Smooth muscle cell (in vitro differentiated cells): ENCODE measurements around the gene DIPK2A. TPM values are rescaled to one million over a fixed set of nuclear protein-coding genes. Genes with fewer than 3 reads are reported as not detected.
A peak's percentile ranks its signal among the peaks of the same experiment; 100 is the strongest.

Source experiments
- DNase-seq: peaks from one replicate; lab custom pipeline; 2025; ENCODE audit not compliant: unreplicated experiment; lab: John Stamatoyannopoulos, UW
- H2AFZ ChIP-seq: fragments of 200-600 bp; sonication (generic); 2 replicates; pipeline ENCODE4 v1.6.0; 2016; ENCODE audit warnings: antibody characterized with exemption, low read depth, mild to moderate bottlenecking
- H3F3A ChIP-seq: fragments of 200-600 bp; sonication (generic); 2 replicates; pipeline ENCODE4 v1.6.0; 2017; ENCODE audit warnings: antibody characterized with exemption, low read depth
- H3K27ac ChIP-seq: fragments of 200-600 bp; sonication (generic); 2 replicates; pipeline ENCODE4 v1.5.1; 2016; ENCODE audit warnings: low read depth, mild to moderate bottlenecking
- H3K27me3 ChIP-seq: fragments of 200-600 bp; sonication (generic); 2 replicates; pipeline ENCODE4 v1.6.1; 2016; ENCODE audit warnings: low read depth, mild to moderate bottlenecking
- H3K36me3 ChIP-seq: fragments of 200-600 bp; sonication (generic); 2 replicates; pipeline ENCODE4 v1.5.1; 2016; ENCODE audit warnings: low read depth
- H3K4me1 ChIP-seq: fragments of 200-600 bp; sonication (generic); 2 replicates; pipeline ENCODE4 v1.5.1; 2016; ENCODE audit warnings: low read depth
- H3K4me2 ChIP-seq: fragments of 200-600 bp; sonication (generic); 2 replicates; pipeline ENCODE4 v1.6.0; 2016; ENCODE audit warnings: mild to moderate bottlenecking
- H3K4me3 ChIP-seq: fragments of 200-600 bp; sonication (generic); 2 replicates; pipeline ENCODE4 v1.5.1; 2016; ENCODE audit warnings: mild to moderate bottlenecking
- H3K79me2 ChIP-seq: fragments of 200-600 bp; sonication (generic); 2 replicates; pipeline ENCODE4 v1.6.0; 2016; ENCODE audit warnings: low read depth, mild to moderate bottlenecking
- H3K9ac ChIP-seq: fragments of 200-600 bp; sonication (generic); 2 replicates; pipeline ENCODE4 v1.6.0; 2016; ENCODE audit warnings: low read depth
- H3K9me3 ChIP-seq: fragments of 200-600 bp; sonication (generic); replicated peaks from 2 replicates; pipeline ENCODE4 v1.5.1; 2016; ENCODE audit warnings: low read depth
- H4K20me1 ChIP-seq: fragments of 200-600 bp; sonication (generic); 2 replicates; pipeline ENCODE4 v1.6.0; 2016; ENCODE audit warnings: low read depth
- CTCF ChIP-seq: fragments of 200-600 bp; sonication (generic); IDR thresholded peaks from 2 replicates; pipeline ENCODE4 v1.5.1; 2017; ENCODE audit warnings: borderline replicate concordance, mild to moderate bottlenecking, antibody characterized with exemption; ENCODE audit not compliant: insufficient read depth, poor library complexity, severe bottlenecking
- WGBS: methylation state at CpG from one replicate; pipeline ENCODE4 v1.1.7; 2016; ENCODE audit warnings: low lambda C conversion rate; 5-methylcytosine and 5-hydroxymethylcytosine counted together
- polyA plus RNA-seq: library from polyadenylated mRNA; unstranded; fragments of >200 nt; fragmentation: Nextera tagmentation; extraction: Ambion mirVana; gene quantifications from 2 replicates; pipeline ENCODE4 v1.2.1, GENCODE V29; 2016
- total RNA-seq: library from RNA; depleted of rRNA; stranded (reverse); fragments of >200 nt; gene quantifications from 2 replicates; pipeline ENCODE4 v1.2.3, GENCODE V29; 2014

DIPK2A gene
- total and polyA plus RNA-seq, 2 experiments from 2014 or later = 67.8 to 133 TPM

GRCh38 chr3:143951351-143951971 lies 20.2 kb upstream of the DIPK2A start:
- Histone ChIP-seq H2AFZ (no peak overlapping the region), H3K27ac (no peak overlapping the region), H3K9me3 (no peaks in the 10 kb centered on the region), H3K79me2 (no peaks in the 10 kb centered on the region), H3K36me3 (no peaks in the 10 kb centered on the region), H4K20me1 (no peaks in the 10 kb centered on the region), H3F3A (no peaks in the 10 kb centered on the region), H3K9ac (no peak overlapping the region), H3K27me3 (no peaks in the 10 kb centered on the region), H3K4me2 (no peak overlapping the region), H3K4me1 (no peaks in the 10 kb centered on the region), H3K4me3 (no peak overlapping the region)
- 100% methylated on average over 1 of the region's 1 CpG for WGBS
- no peak for DNase-seq
- TF ChIP-seq CTCF = peak; percentile 79

GRCh38 chr3:143952569-143953072 lies 19.0 kb upstream of the DIPK2A start:
- 90% methylated on average over 4 of the region's 4 CpGs for WGBS

GRCh38 chr3:143955113-143955512 lies 16.5 kb upstream of the DIPK2A start:
- Histone ChIP-seq H3K4me1 (no peaks in the 10 kb centered on the region), H4K20me1 (no peaks in the 10 kb centered on the region), H3K36me3 (peaks cover 7% of the 10 kb centered on the region), H3K9me3 (peaks cover 6% of the 10 kb centered on the region), H3K27ac (no peak overlapping the region), H3F3A (no peaks in the 10 kb centered on the region), H3K27me3 (no peaks in the 10 kb centered on the region), H3K9ac (no peak overlapping the region), H2AFZ (no peak overlapping the region), H3K79me2 (no peaks in the 10 kb centered on the region), H3K4me3 (no peak overlapping the region), H3K4me2 (no peak overlapping the region)
- no peak for TF ChIP-seq CTCF
- no peak for DNase-seq

More at GRCh38 chr3:143952569-143953072, 19.0 kb upstream of the DIPK2A start:
- Histone ChIP-seq H3F3A (no peaks in the 10 kb centered on the region), H2AFZ (no peak overlapping the region), H3K27me3 (no peaks in the 10 kb centered on the region), H4K20me1 (no peaks in the 10 kb centered on the region), H3K4me1 (no peaks in the 10 kb centered on the region), H3K79me2 (no peaks in the 10 kb centered on the region), H3K9me3 (no peaks in the 10 kb centered on the region), H3K4me2 (no peak overlapping the region), H3K9ac (no peak overlapping the region), H3K27ac (no peak overlapping the region), H3K36me3 (no peaks in the 10 kb centered on the region), H3K4me3 (no peak overlapping the region)
- DNase-seq = no peak
- TF ChIP-seq CTCF = no peak

GRCh38 chr3:143956838-143957237 lies 14.8 kb upstream of the DIPK2A start:
- no peak for DNase-seq
- TF ChIP-seq CTCF = no peak
- H3K36me3 ChIP-seq = peaks cover 7% of the 10 kb centered on the region
- H3K9ac ChIP-seq = no peak overlapping the region
- no peak overlapping the region for H2AFZ ChIP-seq
- no peak overlapping the region for H3K4me2 ChIP-seq
- no peaks in the 10 kb centered on the region for H3K4me1 ChIP-seq
- no peaks in the 10 kb centered on the region for H3K27me3 ChIP-seq
- H3K79me2 ChIP-seq = no peaks in the 10 kb centered on the region
- H3K27ac ChIP-seq = no peak overlapping the region
- 90% methylated on average over 1 of the region's 1 CpG for whole genome bisulfite sequencing
- H3F3A ChIP-seq = no peaks in the 10 kb centered on the region
- H3K4me3 ChIP-seq = no peak overlapping the region
- H3K9me3 ChIP-seq = peaks cover 6% of the 10 kb centered on the region
- no peaks in the 10 kb centered on the region for H4K20me1 ChIP-seq
